Body of pancreas (tissue), 4 donors: ENCODE results near the gene NLRP3.

Experiments
- POLR2A ChIP-seq, 3 donors: fragments of 450-650 bp; IDR thresholded peaks; one replicate each; pipeline ENCODE4 v1.6.1; 2016; ENCODE audit warnings: antibody characterized with exemption in 3 of 3, mild to moderate bottlenecking in 2 of 3
- TF ChIP-seq, protein P1 (sequence below), 7 experiments: fragments of 450-650 bp in 4 of 7; fragments of 200-600 bp in 3 of 7; sonication (generic) in 3 of 7; IDR thresholded peaks; one replicate each; pipeline ENCODE4 v1.5.1; 2016 to 2019; ENCODE audit warnings: antibody characterized with exemption in 7 of 7

GRCh38 chr1:247402120-247402675, 13.8 kb upstream of the NLRP3 start:
- TF ChIP-seq, protein P1, sequence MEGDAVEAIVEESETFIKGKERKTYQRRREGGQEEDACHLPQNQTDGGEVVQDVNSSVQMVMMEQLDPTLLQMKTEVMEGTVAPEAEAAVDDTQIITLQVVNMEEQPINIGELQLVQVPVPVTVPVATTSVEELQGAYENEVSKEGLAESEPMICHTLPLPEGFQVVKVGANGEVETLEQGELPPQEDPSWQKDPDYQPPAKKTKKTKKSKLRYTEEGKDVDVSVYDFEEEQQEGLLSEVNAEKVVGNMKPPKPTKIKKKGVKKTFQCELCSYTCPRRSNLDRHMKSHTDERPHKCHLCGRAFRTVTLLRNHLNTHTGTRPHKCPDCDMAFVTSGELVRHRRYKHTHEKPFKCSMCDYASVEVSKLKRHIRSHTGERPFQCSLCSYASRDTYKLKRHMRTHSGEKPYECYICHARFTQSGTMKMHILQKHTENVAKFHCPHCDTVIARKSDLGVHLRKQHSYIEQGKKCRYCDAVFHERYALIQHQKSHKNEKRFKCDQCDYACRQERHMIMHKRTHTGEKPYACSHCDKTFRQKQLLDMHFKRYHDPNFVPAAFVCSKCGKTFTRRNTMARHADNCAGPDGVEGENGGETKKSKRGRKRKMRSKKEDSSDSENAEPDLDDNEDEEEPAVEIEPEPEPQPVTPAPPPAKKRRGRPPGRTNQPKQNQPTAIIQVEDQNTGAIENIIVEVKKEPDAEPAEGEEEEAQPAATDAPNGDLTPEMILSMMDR (IDR thresholded peaks at IDR 0.05), result no peak
- no peak for TF ChIP-seq POLR2A (IDR thresholded peaks at IDR 0.05)
